SK-N-SH treated with all-trans-retinoic acid at 6 μM for 48 hours (cell line): Measurements from ENCODE around the gene MRPS33.

Experiments
- ATAC-seq: fragments of 200-7000 bp; cut with Tn5 transposase; 3 replicates; pipeline ENCODE4 v1.9.1; 2020; ENCODE audit warnings: mild to moderate bottlenecking, moderate library complexity
- ARNTL ChIP-seq: fragments of 450-650 bp; formaldehyde crosslinking; IDR thresholded peaks from 2 replicates; pipeline ENCODE4 v1.5.0; 2020; ENCODE audit warnings: low read depth, mild to moderate bottlenecking, moderate library complexity, borderline replicate concordance
- CREB5 ChIP-seq: fragments of 250-450 bp; sonication (Bioruptor Pico); IDR thresholded peaks from 2 replicates; pipeline ENCODE4 v1.5.1; 2020; ENCODE audit warnings: low read depth, mild to moderate bottlenecking, moderate library complexity
- CSDC2 ChIP-seq: fragments of 250-450 bp; sonication (Bioruptor Pico); IDR thresholded peaks from 2 replicates; pipeline ENCODE4 v1.5.0; 2020; ENCODE audit warnings: mild to moderate bottlenecking, moderate library complexity
- ESRRG ChIP-seq: fragments of 250-450 bp; sonication (Bioruptor Pico); IDR thresholded peaks from 2 replicates; pipeline ENCODE4 v1.6.1; 2021; ENCODE audit warnings: mild to moderate bottlenecking
- GLIS3 ChIP-seq: fragments of 250-450 bp; sonication (Bioruptor Pico); IDR thresholded peaks from 2 replicates; pipeline ENCODE4 v1.5.0; 2020; ENCODE audit warnings: mild to moderate bottlenecking, moderate library complexity
- ISL1 ChIP-seq: fragments of 250-450 bp; sonication (Bioruptor Pico); IDR thresholded peaks from 2 replicates; pipeline ENCODE4 v2.1.2; 2022; ENCODE audit warnings: mild to moderate bottlenecking, moderate library complexity
- OSR1 ChIP-seq: fragments of 250-450 bp; sonication (Bioruptor Pico); IDR thresholded peaks from 2 replicates; pipeline ENCODE4 v1.8.0; 2022; ENCODE audit warnings: moderate library complexity, mild to moderate bottlenecking, inconsistent platforms
- PATZ1 ChIP-seq: fragments of 250-450 bp; sonication (Bioruptor Pico); IDR thresholded peaks from 2 replicates; pipeline ENCODE4 v1.8.0; 2020; ENCODE audit warnings: mild to moderate bottlenecking, moderate library complexity, borderline replicate concordance
- RARB ChIP-seq: fragments of 250-450 bp; sonication (Bioruptor Pico); IDR thresholded peaks from 2 replicates; pipeline ENCODE4 v1.8.0; 2021; ENCODE audit warnings: mild to moderate bottlenecking, moderate library complexity
- SNAI2 ChIP-seq: fragments of 250-450 bp; sonication (Bioruptor Pico); IDR thresholded peaks from 2 replicates; pipeline ENCODE4 v1.5.0; 2020; ENCODE audit warnings: mild to moderate bottlenecking, moderate library complexity
- TCF4 ChIP-seq: fragments of 250-450 bp; sonication (Bioruptor Pico); IDR thresholded peaks from 2 replicates; pipeline ENCODE4 v1.8.0; 2021; ENCODE audit warnings: mild to moderate bottlenecking, moderate library complexity, borderline replicate concordance
- TOX ChIP-seq: fragments of 250-450 bp; sonication (Bioruptor Pico); IDR thresholded peaks from 2 replicates; pipeline ENCODE4 v1.8.0; 2021; ENCODE audit warnings: mild to moderate bottlenecking, moderate library complexity, borderline replicate concordance
- TSHZ2 ChIP-seq: fragments of 250-450 bp; sonication (Bioruptor Pico); IDR thresholded peaks from 2 replicates; pipeline ENCODE4 v1.5.0; 2020; ENCODE audit warnings: mild to moderate bottlenecking, moderate library complexity
- ZC3H10 ChIP-seq: fragments of 250-450 bp; sonication (Bioruptor Pico); IDR thresholded peaks from 2 replicates; pipeline ENCODE4 v1.5.1; 2021; ENCODE audit warnings: mild to moderate bottlenecking, moderate library complexity
- ZFP3 ChIP-seq: fragments of 250-450 bp; sonication (Bioruptor Pico); IDR thresholded peaks from 2 replicates; pipeline ENCODE4 v1.5.0; 2020; ENCODE audit warnings: mild to moderate bottlenecking, moderate library complexity
- ZFP30 ChIP-seq: fragments of 450-650 bp; formaldehyde crosslinking; IDR thresholded peaks from 2 replicates; pipeline ENCODE4 v1.5.0; 2022; ENCODE audit warnings: mild to moderate bottlenecking, moderate library complexity
- ZNF70 ChIP-seq: fragments of 450-650 bp; formaldehyde crosslinking; IDR thresholded peaks from 2 replicates; pipeline ENCODE4 v1.5.0; 2020; ENCODE audit warnings: mild to moderate bottlenecking, moderate library complexity
- ZNF8 ChIP-seq: fragments of 450-650 bp; formaldehyde crosslinking; IDR thresholded peaks from 2 replicates; pipeline ENCODE4 v1.5.0; 2020; ENCODE audit warnings: mild to moderate bottlenecking, moderate library complexity
- TF ChIP-seq, protein P1 (sequence below): fragments of 250-450 bp; sonication (Bioruptor Pico); IDR thresholded peaks from 2 replicates; pipeline ENCODE4 v1.5.1; 2021; ENCODE audit warnings: mild to moderate bottlenecking, moderate library complexity
- TF ChIP-seq, protein P2 (sequence below): fragments of 250-450 bp; sonication (Bioruptor Pico); IDR thresholded peaks from 2 replicates; pipeline ENCODE4 v1.8.0; 2021; ENCODE audit warnings: low read depth, mild to moderate bottlenecking, moderate library complexity, borderline replicate concordance

Gene MRPS33

GRCh38 chr7:140992422-140992821 lies 22.3 kb downstream of the MRPS33 start:
- TF ChIP-seq GLIS3 (CRISPR knock-in tag) (no peak), ZFP3 (CRISPR knock-in tag) (no peak), TOX (CRISPR knock-in tag) (no peak), PATZ1 (CRISPR knock-in tag) (no peak), ZC3H10 (CRISPR knock-in tag) (no peak), TCF4 (CRISPR knock-in tag) (no peak), ARNTL (no peak), ZNF70 (CRISPR knock-in tag) (no peak), ZFP30 (no peak), TSHZ2 (CRISPR knock-in tag) (no peak), CREB5 (CRISPR knock-in tag) (no peak)
- TF ChIP-seq, protein P1, sequence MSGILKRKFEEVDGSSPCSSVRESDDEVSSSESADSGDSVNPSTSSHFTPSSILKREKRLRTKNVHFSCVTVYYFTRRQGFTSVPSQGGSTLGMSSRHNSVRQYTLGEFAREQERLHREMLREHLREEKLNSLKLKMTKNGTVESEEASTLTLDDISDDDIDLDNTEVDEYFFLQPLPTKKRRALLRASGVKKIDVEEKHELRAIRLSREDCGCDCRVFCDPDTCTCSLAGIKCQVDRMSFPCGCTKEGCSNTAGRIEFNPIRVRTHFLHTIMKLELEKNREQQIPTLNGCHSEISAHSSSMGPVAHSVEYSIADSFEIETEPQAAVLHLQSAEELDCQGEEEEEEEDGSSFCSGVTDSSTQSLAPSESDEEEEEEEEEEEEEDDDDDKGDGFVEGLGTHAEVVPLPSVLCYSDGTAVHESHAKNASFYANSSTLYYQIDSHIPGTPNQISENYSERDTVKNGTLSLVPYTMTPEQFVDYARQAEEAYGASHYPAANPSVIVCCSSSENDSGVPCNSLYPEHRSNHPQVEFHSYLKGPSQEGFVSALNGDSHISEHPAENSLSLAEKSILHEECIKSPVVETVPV: no peak
- ATAC-seq: no peak

- ATAC-seq: no peak
- no peak for TF ChIP-seq OSR1 (CRISPR knock-in tag)
- TF ChIP-seq, protein P2, sequence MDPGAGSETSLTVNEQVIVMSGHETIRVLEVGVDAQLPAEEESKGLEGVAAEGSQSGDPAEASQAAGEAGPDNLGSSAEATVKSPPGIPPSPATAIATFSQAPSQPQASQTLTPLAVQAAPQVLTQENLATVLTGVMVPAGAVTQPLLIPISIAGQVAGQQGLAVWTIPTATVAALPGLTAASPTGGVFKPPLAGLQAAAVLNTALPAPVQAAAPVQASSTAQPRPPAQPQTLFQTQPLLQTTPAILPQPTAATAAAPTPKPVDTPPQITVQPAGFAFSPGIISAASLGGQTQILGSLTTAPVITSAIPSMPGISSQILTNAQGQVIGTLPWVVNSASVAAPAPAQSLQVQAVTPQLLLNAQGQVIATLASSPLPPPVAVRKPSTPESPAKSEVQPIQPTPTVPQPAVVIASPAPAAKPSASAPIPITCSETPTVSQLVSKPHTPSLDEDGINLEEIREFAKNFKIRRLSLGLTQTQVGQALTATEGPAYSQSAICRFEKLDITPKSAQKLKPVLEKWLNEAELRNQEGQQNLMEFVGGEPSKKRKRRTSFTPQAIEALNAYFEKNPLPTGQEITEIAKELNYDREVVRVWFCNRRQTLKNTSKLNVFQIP: no peak
These were observed 24.4 kb downstream of the MRPS33 start for GRCh38 chr7:140990193-140990962.

DNA sequence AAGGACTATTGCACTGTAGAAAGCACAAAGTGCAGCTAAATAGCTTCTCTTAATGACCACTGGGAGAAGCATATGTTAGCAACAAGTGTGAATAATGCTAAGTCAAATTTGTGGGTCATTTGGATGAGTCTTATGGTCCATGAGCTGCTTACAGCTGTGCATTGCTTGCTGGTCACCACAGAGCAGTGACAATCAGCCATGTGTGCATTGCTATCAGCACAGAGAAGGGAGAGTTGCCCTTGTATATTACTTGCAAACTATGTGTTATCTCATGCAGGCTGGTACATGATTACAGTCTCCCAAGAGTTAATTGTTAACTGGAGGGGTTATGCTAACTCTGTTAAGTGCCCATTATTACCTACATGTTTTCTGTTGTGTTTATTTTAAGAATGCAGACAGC lies 25.7 kb downstream of the MRPS33 start:
- no peak for ATAC-seq
- TF ChIP-seq ZNF8 (CRISPR knock-in tag): no peak
- no peak for TF ChIP-seq ISL1
- no peak for TF ChIP-seq ESRRG
- TF ChIP-seq, protein P2: no peak
- TF ChIP-seq CREB5 (CRISPR knock-in tag): no peak
- no peak for TF ChIP-seq CSDC2 (CRISPR knock-in tag)
- no peak for TF ChIP-seq ZFP3 (CRISPR knock-in tag)
- no peak for TF ChIP-seq ZC3H10 (CRISPR knock-in tag)
- TF ChIP-seq, protein P1: no peak
- no peak for TF ChIP-seq RARB (CRISPR knock-in tag)
- no peak for TF ChIP-seq TCF4 (CRISPR knock-in tag)
- no peak for TF ChIP-seq TSHZ2 (CRISPR knock-in tag)
- TF ChIP-seq SNAI2 (CRISPR knock-in tag): no peak
